NCI-H510A treated with DMSO at 0.1 percent for 48 hours (cell line): ENCODE results near the gene PLCXD1.
"Not testable (repeated sequence)": the region's sequence is repeated elsewhere in the genome, so short reads cannot be mapped to it uniquely, and the experiment has no call there.

Experiments used
- DNase-seq: peaks from one replicate; lab custom pipeline; 2025; lab: John Stamatoyannopoulos, UW

PLCXD1 gene

DNA sequence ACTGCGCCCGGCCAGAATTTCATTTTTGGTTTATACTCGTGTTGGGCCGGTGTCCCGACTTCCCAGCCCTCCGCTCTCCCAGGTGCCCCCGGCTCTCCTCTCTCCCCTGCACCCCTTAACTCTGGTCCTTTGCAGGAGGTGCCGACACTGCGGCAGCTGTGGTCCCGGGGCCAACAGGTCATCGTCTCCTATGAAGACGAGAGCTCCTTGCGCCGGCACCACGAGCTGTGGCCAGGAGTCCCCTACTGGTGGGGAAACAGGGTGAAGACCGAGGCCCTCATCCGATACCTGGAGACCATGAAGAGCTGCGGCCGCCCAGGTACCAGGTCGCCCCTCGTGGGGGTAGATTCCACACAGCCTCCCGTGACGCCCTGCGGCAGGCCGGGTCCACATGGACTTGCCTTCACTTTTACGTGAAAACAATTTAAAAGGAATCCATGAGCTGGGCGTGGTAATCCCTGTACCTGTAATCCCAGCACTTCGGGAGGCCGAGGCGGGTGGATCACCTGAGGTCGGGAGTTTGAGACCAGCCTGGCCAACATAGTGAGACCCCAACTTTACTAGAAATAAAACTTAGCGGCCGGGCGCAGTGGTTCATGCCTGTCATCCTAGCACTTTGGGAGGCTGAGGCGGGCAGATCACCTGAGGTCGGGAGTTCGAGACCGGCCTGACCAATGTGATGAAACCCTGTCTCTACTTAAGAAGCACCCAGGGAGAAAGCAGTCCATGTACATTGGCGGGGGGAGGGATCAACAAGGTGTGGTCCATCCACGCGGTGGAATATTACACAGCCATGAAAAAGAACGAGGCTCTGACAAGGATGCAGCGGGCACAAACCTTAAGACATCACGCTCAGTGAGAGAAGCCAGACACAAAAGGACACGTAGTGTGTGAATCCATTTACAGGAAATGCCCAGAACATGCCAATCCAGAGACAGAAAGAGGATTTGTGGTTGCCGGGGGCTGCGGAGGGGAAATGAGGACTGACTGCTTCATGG lies 12.0 kb downstream of the PLCXD1 start:
- DNase-seq = no peak

GRCh38 chrX:295136-295535 lies 14.0 kb downstream of the PLCXD1 start:
- DNase-seq = no peak

DNA sequence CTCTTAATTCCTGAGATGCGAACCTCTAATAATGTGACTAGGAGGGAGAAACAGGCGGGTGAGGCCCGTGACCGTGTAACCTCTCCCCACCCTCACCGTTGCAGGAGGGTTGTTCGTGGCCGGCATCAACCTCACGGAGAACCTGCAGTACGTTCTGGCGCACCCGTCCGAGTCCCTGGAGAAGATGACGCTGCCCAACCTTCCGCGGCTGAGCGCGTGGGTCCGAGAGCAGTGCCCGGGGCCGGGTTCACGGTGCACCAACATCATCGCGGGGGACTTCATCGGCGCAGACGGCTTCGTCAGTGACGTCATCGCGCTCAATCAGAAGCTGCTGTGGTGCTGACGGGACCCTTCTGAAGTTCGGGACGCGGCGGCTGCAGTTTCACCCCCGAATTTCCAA lies 17.8 kb downstream of the PLCXD1 start:
- DNase-seq = no peak

- DNase-seq = no peak
These were observed 19.2 kb downstream of the PLCXD1 start for GRCh38 chrX:300334-300733.

DNA sequence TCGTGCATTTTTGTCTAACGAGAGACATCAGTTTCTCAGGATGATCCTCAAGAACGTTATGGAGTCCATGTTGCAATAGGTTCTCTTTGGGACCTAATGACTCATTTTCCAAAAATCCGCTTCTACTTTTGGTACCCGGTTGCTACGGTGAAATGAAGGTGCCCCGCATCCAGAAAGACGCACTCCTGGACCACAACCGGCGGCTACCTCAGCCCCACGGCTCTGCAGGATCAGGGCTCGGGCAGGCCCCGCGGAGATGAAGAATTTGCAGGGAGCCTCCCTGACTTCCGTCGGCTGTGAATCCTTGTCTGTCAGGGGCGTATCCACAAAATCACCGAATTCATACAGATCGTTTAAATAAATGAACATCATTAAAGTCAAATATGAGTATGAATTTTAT lies 21.8 kb downstream of the PLCXD1 start:
- no peak for DNase-seq

GRCh38 chrX:305781-306613 lies 24.8 kb downstream of the PLCXD1 start:
- not testable (repeated sequence) for DNase-seq

DNA sequence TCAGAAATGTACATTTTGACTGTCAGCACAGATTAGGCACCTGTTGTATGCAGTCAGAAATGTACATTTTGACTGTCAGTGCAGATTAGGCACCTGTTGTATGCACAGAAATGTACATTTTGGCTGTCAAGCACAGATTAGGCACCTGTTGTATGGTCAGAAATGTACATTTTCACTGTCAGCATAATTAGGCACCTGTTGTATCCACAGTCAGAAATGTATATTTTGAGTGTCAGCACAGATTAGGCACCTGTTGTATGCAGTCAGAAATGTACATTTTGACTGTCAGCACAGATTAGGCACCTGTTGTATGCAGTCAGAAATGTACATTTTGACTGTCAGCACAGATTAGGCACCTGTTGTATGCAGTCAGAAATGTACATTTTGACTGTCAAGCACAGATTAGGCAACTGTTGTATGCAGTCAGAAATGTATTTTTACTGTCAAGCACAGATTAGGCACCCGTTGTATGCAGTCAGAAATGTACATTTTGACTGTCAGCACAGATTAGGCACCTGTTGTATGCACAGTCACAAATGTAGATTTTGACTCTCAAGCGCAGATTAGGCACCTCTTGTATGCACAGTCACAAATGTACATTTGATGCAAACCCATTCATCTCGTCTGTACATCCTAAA lies 25.6 kb downstream of the PLCXD1 start:
- DNase-seq = not testable (repeated sequence)

- DNase-seq = no peak
These were observed 26.3 kb downstream of the PLCXD1 start for GRCh38 chrX:307261-308111.

- DNase-seq = no peak
These were observed 27.8 kb downstream of the PLCXD1 start for GRCh38 chrX:308821-309520.

DNA sequence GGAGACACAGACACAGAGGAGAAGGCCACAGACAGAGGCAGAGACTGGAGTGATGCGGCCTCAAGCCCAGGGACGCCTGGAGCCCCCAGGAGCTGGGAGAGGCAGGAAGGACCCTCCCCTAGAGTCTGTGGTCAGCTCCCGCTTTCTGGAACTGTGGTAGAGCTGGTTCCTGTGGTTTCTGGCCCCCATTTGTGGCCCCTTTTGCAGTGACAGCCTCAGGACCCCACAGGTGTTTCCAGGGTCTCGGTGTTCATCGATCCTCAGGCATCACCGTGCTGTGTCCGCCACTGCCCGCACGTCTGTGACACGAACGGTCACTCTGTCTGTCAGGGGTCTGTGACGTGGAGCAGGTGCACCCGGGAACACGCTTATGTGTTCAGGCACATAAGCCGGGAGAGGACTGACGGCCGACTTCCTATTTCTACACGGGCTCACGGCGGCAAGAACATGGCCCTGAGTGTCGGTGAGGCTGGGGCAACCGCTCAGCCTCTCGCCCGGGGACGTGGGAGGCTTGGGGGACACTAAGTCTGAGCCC lies 29.5 kb downstream of the PLCXD1 start:
- no peak for DNase-seq

DNA sequence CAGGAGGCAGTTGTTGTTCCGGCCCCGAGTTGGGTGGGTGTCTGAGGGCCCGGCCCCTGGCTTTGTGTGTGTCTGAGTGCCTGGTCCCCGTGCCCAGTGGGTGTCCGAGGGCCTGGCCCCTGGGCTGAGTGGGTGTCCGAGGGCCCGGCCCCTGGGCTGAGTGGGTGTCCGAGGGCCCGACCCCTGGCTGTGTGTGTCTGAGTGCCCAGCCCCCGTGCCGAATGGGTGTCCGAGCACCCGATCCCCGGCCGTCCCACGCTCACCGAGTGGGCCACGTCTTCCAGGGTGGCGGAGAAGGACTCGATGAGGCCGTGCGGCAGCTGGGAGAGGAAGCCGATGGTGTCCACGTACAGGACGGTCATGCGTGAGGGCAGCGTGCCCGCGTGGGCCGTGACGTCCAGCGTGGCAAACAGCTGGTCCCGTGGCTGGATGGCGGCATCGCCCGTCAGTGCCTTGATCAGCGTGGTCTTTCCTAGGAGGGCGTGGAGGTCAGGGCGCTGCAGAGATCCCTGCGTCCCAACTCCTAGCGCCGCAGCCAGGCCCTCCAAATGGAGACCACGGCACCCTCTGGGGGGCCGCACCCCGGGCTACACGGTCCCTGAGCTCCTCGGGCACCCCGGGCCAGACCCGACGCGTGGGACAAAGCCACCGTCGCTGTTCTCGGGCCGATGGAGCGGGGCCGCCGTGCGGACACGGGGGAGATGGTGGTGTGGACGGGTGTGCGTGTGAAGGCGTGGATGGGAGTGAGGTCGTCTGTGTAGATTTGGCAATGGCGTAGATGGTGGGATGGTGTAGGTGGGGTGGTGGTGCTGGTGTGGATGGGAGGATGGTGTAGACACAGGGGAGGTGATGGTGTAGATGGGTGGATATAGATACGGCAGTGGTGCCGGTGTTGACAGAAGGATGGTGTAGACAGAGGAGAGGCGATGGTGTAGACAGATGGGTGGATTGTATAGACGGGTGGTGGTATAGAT lies 30.3 kb downstream of the PLCXD1 start:
- DNase-seq = no peak

DNA sequence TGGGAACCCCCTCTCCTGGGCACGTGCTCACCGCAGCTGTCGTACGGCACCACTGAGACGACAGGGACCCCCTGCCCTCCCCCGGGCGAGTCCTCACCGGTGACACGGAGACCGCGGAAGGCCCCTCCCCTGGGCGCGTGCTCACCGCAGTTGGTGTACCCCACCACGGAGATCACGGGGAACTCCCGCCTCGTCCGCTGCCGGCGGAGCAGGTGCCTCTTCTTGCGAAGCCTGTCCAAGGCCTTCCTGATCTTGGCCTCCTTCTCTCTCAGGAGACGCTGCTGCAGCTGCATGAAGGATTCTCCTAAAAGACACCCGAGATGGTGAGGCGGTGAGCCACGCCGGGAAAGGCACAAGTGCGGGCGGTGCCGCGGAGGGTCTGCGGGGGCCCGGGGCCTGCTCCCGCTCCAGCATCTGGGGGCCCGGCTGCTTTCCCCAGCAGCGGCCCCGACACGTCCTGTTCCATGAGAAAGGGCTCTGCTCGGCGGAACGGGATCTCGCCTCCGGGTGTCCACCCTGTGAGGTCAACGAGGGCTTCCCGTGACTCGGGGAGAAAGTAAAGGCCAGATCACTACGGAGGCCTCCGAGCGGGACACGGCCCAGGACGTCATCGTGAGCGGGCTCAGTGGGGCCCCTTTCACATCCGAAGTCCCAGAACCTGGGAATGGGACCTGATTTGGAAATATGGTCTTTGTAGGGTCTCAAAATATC lies 31.6 kb downstream of the PLCXD1 start:
- no peak for DNase-seq

DNA sequence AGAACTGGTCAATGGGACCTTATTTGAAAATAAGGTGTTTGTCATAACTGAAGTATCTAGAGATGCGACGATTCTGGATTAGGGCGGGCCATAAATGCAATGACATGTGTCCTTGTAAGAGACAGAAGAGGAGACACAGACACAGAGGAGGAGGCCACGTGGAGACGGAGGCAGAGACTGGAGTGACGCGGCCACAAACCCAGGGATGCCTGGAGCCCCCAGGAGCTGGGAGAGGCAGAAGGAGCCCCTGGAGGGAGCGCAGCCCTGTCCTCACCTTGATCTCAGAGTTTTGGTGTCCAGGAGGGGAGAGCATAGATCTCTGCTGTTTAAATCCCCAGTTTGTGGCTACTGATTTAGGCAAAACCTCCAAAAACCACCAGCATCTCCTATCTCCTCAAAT lies 32.4 kb downstream of the PLCXD1 start:
- no peak for DNase-seq

GRCh38 chrX:314049-314448 lies 32.9 kb downstream of the PLCXD1 start:
- no peak for DNase-seq

DNA sequence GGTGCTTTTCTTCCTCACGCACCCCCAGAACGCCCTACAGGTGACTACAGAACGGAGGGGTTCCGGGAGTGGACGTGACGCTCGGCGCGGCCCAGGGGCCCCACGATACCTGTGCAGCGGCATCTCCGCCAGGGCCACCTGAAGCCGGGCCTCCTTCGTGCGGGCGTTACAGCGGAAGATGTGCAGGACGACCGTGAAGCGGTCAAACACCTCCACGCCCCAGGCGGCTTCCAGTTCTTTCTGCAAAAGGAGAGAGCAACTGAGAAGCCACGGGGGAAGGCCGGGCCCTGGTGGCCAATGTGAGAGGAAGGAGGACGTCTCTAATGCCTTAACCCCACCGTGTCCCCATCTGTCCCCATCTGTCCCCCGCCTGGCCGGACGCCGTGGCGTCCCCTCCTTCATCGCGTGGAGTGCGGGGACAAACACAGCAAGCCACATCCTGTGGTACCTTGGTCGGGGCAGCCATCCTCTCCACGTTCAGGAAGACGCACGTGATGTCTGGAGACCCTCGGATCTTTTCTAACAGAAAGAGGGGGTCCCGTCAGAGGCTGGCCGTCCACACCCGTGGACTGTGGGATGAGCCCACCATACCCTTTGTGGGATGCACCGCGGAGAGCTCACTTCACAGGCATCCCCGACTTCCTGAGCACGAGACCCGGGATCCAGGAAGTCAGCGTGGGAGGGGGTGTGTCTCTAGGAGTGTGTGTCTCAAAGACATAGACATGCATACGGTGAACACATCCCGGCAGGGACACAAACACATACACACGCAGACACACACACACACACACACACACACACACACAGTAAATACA lies 33.8 kb downstream of the PLCXD1 start:
- DNase-seq = no peak

- no peak for DNase-seq
These were observed 35.5 kb downstream of the PLCXD1 start for GRCh38 chrX:316351-317325.
